A673 (cell line): Measurements from ENCODE around the gene PLEKHH2. TPM values are rescaled to one million over a fixed set of nuclear protein-coding genes. Genes with fewer than 3 reads are reported as not detected.

Experiments used
- BruUV-seq: library from RNA; stranded (reverse); fragments of 400-500 nt; replicated peaks from 2 replicates; lab custom pipeline; 2021; lab: Mats Ljungman, UMichigan
- CTCF ChIA-PET: fragments of 300-600 bp; sonication (Branson Sonifier 250); formaldehyde crosslinking; loops from one replicate; lab custom pipeline; 2022; ENCODE audit warnings: antibody characterized with exemption; lab: Charles Lee
- POLR2A ChIA-PET: fragments of 300-600 bp; sonication (Branson Sonifier 250); formaldehyde crosslinking; loops from one replicate; lab custom pipeline; 2022; ENCODE audit warnings: antibody characterized with exemption; ENCODE audit not compliant: low non-redundant PET; lab: Charles Lee
- DNase-seq: peaks from one replicate; pipeline ENCODE4 v3.0.0-alpha.2; 2015; ENCODE audit warnings: low spot score
- H3K27ac ChIP-seq: fragments of 200-600 bp; sonication (generic); 2 replicates; pipeline ENCODE4 v1.5.1; 2016; ENCODE audit warnings: mixed run types, low read depth, mild to moderate bottlenecking, mixed read lengths, antibody characterized with exemption, low read length; ENCODE audit not compliant: poor library complexity, severe bottlenecking
- H3K27me3 ChIP-seq: fragments of 200-600 bp; sonication (generic); replicated peaks from 2 replicates; pipeline ENCODE4 v1.6.1; 2017; ENCODE audit warnings: mixed run types, low read depth, mild to moderate bottlenecking, mixed read lengths, antibody characterized with exemption, low read length; ENCODE audit not compliant: insufficient read depth, poor library complexity
- H3K36me3 ChIP-seq: fragments of 200-600 bp; sonication (generic); 2 replicates; pipeline ENCODE4 v1.6.1; 2016; ENCODE audit warnings: mixed run types, mild to moderate bottlenecking, mixed read lengths, antibody characterized with exemption, low read length; ENCODE audit not compliant: insufficient read depth, poor library complexity, severe bottlenecking
- H3K4me1 ChIP-seq: fragments of 200-600 bp; sonication (generic); 2 replicates; pipeline ENCODE4 v1.6.1; 2017; ENCODE audit warnings: mixed run types, mild to moderate bottlenecking, mixed read lengths, antibody characterized with exemption, low read length; ENCODE audit not compliant: insufficient read depth, poor library complexity, severe bottlenecking
- H3K4me3 ChIP-seq: fragments of 200-600 bp; sonication (generic); 2 replicates; pipeline ENCODE4 v1.5.1; 2016; ENCODE audit warnings: low read depth, mixed run types, mild to moderate bottlenecking, mixed read lengths, low read length; ENCODE audit not compliant: poor library complexity, severe bottlenecking
- H3K9me3 ChIP-seq: fragments of 200-600 bp; sonication (generic); 2 replicates; pipeline ENCODE4 v1.6.1; 2016; ENCODE audit warnings: mixed run types, low read depth, mild to moderate bottlenecking, mixed read lengths, antibody characterized with exemption, low read length; ENCODE audit not compliant: poor library complexity, severe bottlenecking
- EZH2 ChIP-seq: fragments of 200-600 bp; sonication (generic); IDR thresholded peaks from 2 replicates; pipeline ENCODE4 v1.6.1; 2017; ENCODE audit warnings: borderline replicate concordance, low read depth, mild to moderate bottlenecking, mixed read lengths, antibody characterized with exemption, low read length; ENCODE audit not compliant: poor library complexity, severe bottlenecking
- intact Hi-C: fragments of 100-400 bp; cut with micrococcal nuclease; formaldehyde crosslinking; loops from one replicate; pipeline ENCODE4 v1.10.0; 2022; ENCODE audit not compliant: unreplicated experiment
- total RNA-seq: library from RNA; stranded (reverse); gene quantifications from 2 replicates; pipeline ENCODE4 v1.2.3, GENCODE V29; 2021
- TF ChIP-seq, protein P1 (sequence below): fragments of 300-800, 200-600 bp; sonication (generic); conservative IDR thresholded peaks from 2 replicates; pipeline ENCODE4 v1.5.1; 2017; ENCODE audit warnings: low read depth, mild to moderate bottlenecking, antibody characterized with exemption, low read length, moderate library complexity, mixed read lengths

The PLEKHH2 gene
- total RNA-seq, 1 experiment from 2014 or later, result 2.2 TPM

DNA sequence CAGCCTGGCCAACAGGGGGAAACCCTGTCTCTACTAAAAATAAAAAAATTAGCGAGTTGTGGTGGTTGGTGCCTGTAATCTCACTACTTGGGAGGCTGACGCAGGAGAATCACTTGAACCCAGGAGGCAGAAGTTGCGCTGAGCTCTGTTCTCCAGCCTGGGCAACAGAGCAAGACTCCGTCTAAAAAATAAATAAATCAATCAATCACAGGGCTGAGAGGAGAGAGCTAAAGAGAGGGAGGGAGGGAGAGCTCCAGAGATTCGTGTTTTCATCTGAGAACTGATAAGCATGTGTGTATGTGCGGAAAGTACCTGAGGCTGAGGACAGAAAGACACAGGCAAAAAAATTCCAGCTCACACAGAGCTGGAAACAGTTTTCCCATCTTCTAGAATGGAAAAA lies 99.6 kb downstream of the PLEKHH2 start:
- Histone ChIP-seq H3K36me3 (no peaks in the 10 kb centered on the region), H3K4me3 (no peak overlapping the region), H3K27me3 (no peaks in the 10 kb centered on the region), H3K4me1 (no peaks in the 10 kb centered on the region), H3K27ac (no peak overlapping the region), H3K9me3 (no peaks in the 10 kb centered on the region)
- TF ChIP-seq EZH2, result no peak
- TF ChIP-seq, protein P1, sequence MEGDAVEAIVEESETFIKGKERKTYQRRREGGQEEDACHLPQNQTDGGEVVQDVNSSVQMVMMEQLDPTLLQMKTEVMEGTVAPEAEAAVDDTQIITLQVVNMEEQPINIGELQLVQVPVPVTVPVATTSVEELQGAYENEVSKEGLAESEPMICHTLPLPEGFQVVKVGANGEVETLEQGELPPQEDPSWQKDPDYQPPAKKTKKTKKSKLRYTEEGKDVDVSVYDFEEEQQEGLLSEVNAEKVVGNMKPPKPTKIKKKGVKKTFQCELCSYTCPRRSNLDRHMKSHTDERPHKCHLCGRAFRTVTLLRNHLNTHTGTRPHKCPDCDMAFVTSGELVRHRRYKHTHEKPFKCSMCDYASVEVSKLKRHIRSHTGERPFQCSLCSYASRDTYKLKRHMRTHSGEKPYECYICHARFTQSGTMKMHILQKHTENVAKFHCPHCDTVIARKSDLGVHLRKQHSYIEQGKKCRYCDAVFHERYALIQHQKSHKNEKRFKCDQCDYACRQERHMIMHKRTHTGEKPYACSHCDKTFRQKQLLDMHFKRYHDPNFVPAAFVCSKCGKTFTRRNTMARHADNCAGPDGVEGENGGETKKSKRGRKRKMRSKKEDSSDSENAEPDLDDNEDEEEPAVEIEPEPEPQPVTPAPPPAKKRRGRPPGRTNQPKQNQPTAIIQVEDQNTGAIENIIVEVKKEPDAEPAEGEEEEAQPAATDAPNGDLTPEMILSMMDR, result no peak
- ChIA-PET CTCF (no interaction called here), POLR2A (no interaction called here)
- no peak for DNase-seq
- BruUV-seq, result no TSS peak
- intact Hi-C loops, result no loop called here

DNA sequence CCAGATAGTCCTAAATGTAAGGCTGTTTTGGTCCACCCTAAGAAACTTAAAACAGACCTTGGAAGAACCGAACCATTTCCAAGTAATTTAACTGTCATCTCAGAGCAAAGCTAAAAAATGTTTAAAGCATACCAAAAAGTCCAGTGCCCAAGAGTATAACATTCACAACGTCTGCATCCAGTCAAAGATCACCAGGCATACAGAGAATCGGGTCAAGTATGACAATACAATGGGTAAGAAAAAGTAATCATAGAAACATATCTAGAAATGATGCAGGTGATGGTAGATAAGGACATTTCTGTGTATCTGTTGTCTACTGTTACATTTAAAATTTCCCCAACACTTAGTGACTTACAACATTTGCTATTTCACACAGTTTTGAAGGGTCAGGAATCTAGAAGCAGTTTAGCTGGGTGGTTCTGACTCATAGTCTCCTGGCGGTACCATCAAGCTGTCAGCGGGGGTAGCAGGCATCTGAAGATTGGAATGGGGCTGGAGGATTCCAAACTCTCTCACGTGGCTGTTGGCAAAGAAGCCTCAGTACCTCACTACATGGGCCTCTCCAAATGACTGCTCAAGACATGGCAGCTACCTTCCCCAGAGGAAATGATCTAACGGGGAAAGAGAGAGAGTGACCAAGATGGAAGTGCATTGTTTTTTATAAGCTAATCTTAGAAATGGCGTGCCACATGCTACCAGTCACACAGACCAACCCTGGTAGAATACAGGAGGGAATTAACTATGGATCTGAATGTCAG lies 100.2 kb downstream of the PLEKHH2 start:
- intact Hi-C loops, result no loop called here
- Histone ChIP-seq H3K27ac (no peak overlapping the region), H3K4me1 (no peaks in the 10 kb centered on the region), H3K4me3 (no peak overlapping the region), H3K36me3 (no peaks in the 10 kb centered on the region), H3K27me3 (no peaks in the 10 kb centered on the region), H3K9me3 (no peaks in the 10 kb centered on the region)
- BruUV-seq, result no TSS peak
- CTCF ChIA-PET, result no interaction called here
- TF ChIP-seq, protein P1, result no peak
- no peak for TF ChIP-seq EZH2
- no peak for DNase-seq
- POLR2A ChIA-PET, result no interaction called here

DNA sequence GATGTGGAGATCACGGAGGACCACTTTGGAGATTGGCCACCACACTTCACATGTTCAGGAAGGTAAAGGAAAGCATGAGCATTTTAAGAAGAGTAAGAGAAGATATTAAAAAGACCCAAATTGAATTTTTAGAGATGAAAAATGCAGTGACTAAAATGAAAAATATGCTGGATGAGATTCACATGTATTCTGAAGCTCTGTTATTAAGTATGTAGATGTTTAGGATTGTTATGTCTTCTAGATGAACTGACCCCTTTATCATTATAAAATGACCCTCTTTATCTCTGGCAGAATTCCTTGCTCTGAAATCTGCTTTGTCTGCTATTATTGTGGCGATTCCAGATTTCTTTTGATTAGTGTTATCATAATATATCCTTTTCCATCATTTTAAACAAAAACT lies 100.8 kb downstream of the PLEKHH2 start:
- ChIA-PET CTCF (no interaction called here), POLR2A (no interaction called here)
- DNase-seq, result no peak
- no peak overlapping the region for H3K4me3 ChIP-seq
- no peak overlapping the region for H3K27ac ChIP-seq
- BruUV-seq, result no TSS peak
- H3K9me3 ChIP-seq, result no peaks in the 10 kb centered on the region
- intact Hi-C loops, result no loop called here
- no peak for TF ChIP-seq EZH2
- TF ChIP-seq, protein P1, result no peak
- H3K4me1 ChIP-seq, result no peaks in the 10 kb centered on the region
- H3K27me3 ChIP-seq, result no peaks in the 10 kb centered on the region
- no peaks in the 10 kb centered on the region for H3K36me3 ChIP-seq
